IMR-90 (cell line): Measurements from ENCODE around the gene POLR1B. TPM values are rescaled to one million over a fixed set of nuclear protein-coding genes. Genes with fewer than 3 reads are reported as not detected.

Source experiments
- ATAC-seq: fragments of 200-7000 bp; cut with Tn5 transposase; 2 replicates; pipeline ENCODE4 v1.9.1; 2020; ENCODE audit warnings: low read depth, mild to moderate bottlenecking, moderate library complexity
- BruUV-seq: library from RNA; stranded (reverse); fragments of 400-500 nt; replicated peaks from 2 replicates; lab custom pipeline; 2021; lab: Mats Ljungman, UMichigan
- CTCF ChIA-PET: fragments of 300-600 bp; formaldehyde crosslinking; extraction: SDS; loops from one replicate; lab custom pipeline; 2021; ENCODE audit warnings: antibody characterized with exemption; lab: Yijun Ruan, JAX
- POLR2A ChIA-PET: fragments of 300-600 bp; sonication (Branson Sonifier 250); formaldehyde crosslinking; loops from one replicate; lab custom pipeline; 2022; ENCODE audit warnings: antibody characterized with exemption; ENCODE audit not compliant: unreplicated experiment; lab: Charles Lee
- DNase-seq: peaks from one replicate; pipeline ENCODE4 v3.0.0; 2013
- H2AFZ ChIP-seq: replicated peaks from 2 replicates; pipeline ENCODE3; 2013; ENCODE audit warnings: low read length, mild to moderate bottlenecking; ENCODE audit not compliant: poor library complexity
- H2AK5ac ChIP-seq: 2 replicates; pipeline ENCODE4 v1.6.1; 2013; ENCODE audit warnings: low read depth, low read length, inconsistent platforms
- H2AK9ac ChIP-seq: replicated peaks from 2 replicates; pipeline ENCODE3; 2013; ENCODE audit warnings: mild to moderate bottlenecking, low read depth, low read length, moderate library complexity; ENCODE audit not compliant: poor library complexity
- H2BK120ac ChIP-seq: 2 replicates; pipeline ENCODE4 v1.6.1; 2013; ENCODE audit warnings: low read depth, low read length, inconsistent platforms
- H2BK15ac ChIP-seq: 3 replicates; pipeline ENCODE4 v1.6.1; 2013; ENCODE audit warnings: low read depth, low read length, inconsistent platforms
- H2BK20ac ChIP-seq: 2 replicates; pipeline ENCODE4 v1.6.1; 2013; ENCODE audit warnings: low read depth, mild to moderate bottlenecking, inconsistent platforms, low read length, moderate library complexity
- H2BK5ac ChIP-seq: 2 replicates; pipeline ENCODE4 v1.6.1; 2013; ENCODE audit warnings: mild to moderate bottlenecking, low read depth, low read length, inconsistent platforms; ENCODE audit not compliant: poor library complexity, severe bottlenecking
- H3K14ac ChIP-seq: replicated peaks from 2 replicates; pipeline ENCODE4 v1.6.1; 2013; ENCODE audit warnings: low read depth, low read length, inconsistent platforms
- H3K18ac ChIP-seq: 2 replicates; pipeline ENCODE4 v1.6.1; 2013; ENCODE audit warnings: low read depth, low read length, control low read depth
- H3K23ac ChIP-seq: 2 replicates; pipeline ENCODE4 v1.6.1; 2013; ENCODE audit warnings: low read depth, low read length, inconsistent platforms
- H3K27ac ChIP-seq: 2 replicates; pipeline ENCODE4 v1.5.1; 2013; ENCODE audit warnings: mild to moderate bottlenecking, control low read depth, low read length; ENCODE audit not compliant: insufficient read depth
- H3K27me3 ChIP-seq: 2 replicates; pipeline ENCODE4 v1.6.1; 2013; ENCODE audit warnings: low read length; ENCODE audit not compliant: control insufficient read depth, insufficient read depth
- H3K36me3 ChIP-seq: 2 replicates; pipeline ENCODE4 v1.6.1; 2013; ENCODE audit warnings: low read length, mixed read lengths; ENCODE audit not compliant: control insufficient read depth, insufficient read depth
- H3K4ac ChIP-seq: 2 replicates; pipeline ENCODE4 v1.6.1; 2013; ENCODE audit warnings: low read depth, low read length, inconsistent platforms
- H3K4me1 ChIP-seq: 2 replicates; pipeline ENCODE4 v1.6.1; 2013; ENCODE audit warnings: low read length, mixed read lengths; ENCODE audit not compliant: control insufficient read depth, insufficient read depth
- H3K4me2 ChIP-seq: 2 replicates; pipeline ENCODE4 v1.6.1; 2013; ENCODE audit warnings: low read depth, mild to moderate bottlenecking, control low read depth, low read length, moderate library complexity
- H3K4me3 ChIP-seq: 2 replicates; pipeline ENCODE4 v1.5.1; 2013; ENCODE audit warnings: low read depth, mild to moderate bottlenecking, control low read depth, low read length, moderate library complexity; ENCODE audit not compliant: insufficient read depth
- H3K56ac ChIP-seq: 2 replicates; pipeline ENCODE4 v1.6.1; 2013; ENCODE audit warnings: low read length, inconsistent platforms; ENCODE audit not compliant: insufficient read depth; ENCODE audit errors: extremely low read depth
- H3K79me1 ChIP-seq, 2 experiments: 2 replicates each; pipeline ENCODE4 v1.6.1; 2013; ENCODE audit warnings: low read length in 2 of 2, inconsistent platforms in 1 of 2, low read depth in 1 of 2
- H3K9ac ChIP-seq: 2 replicates; pipeline ENCODE4 v1.6.1; 2013; ENCODE audit warnings: low read depth, low read length, control low read depth
- H3K9me1 ChIP-seq: 2 replicates; pipeline ENCODE4 v1.6.1; 2013; ENCODE audit warnings: low read length, inconsistent platforms; ENCODE audit not compliant: insufficient read depth
- H3K9me3 ChIP-seq: 2 replicates; pipeline ENCODE4 v1.6.1; 2013; ENCODE audit warnings: low read length; ENCODE audit not compliant: control insufficient read depth, insufficient read depth
- H4K20me1 ChIP-seq: 2 replicates; pipeline ENCODE4 v1.6.1; 2013; ENCODE audit warnings: low read length, inconsistent platforms; ENCODE audit not compliant: insufficient read depth
- H4K5ac ChIP-seq: 2 replicates; pipeline ENCODE4 v1.6.1; 2013; ENCODE audit warnings: mild to moderate bottlenecking, low read depth, low read length, control low read depth
- H4K8ac ChIP-seq, 2 experiments: 2 replicates each; pipeline ENCODE4 v1.6.1; 2013; ENCODE audit warnings: low read depth in 2 of 2, low read length in 2 of 2, control low read depth in 1 of 2, inconsistent platforms in 1 of 2
- H4K91ac ChIP-seq: 2 replicates; pipeline ENCODE4 v1.6.1; 2013; ENCODE audit warnings: low read depth, low read length, inconsistent platforms; ENCODE audit not compliant: insufficient read depth
- CHD1 ChIP-seq: IDR thresholded peaks from 2 replicates; pipeline ENCODE4 v1.6.1; 2012; ENCODE audit warnings: low read depth, low read length, improper control_type of control experiment
- MAFK ChIP-seq: IDR thresholded peaks from 2 replicates; pipeline ENCODE4 v1.6.1; 2012; ENCODE audit warnings: low read depth, low read length, improper control_type of control experiment
- NFE2L2 ChIP-seq: fragments of 150-350 bp; IDR thresholded peaks from 2 replicates; pipeline ENCODE4 v1.6.1; 2016; ENCODE audit warnings: low read depth, mild to moderate bottlenecking, low read length
- WGBS, 2 experiments: methylation state at CpG; one replicate each; pipeline versions ENCODE4 v1.1.5 to v1.1.7; 2013; ENCODE audit warnings: missing lambda C conversion rate in 2 of 2; ENCODE audit not compliant: insufficient read length in 1 of 2; ENCODE audit errors: extremely low coverage in 2 of 2; 5-methylcytosine and 5-hydroxymethylcytosine counted together
- dilution Hi-C: fragments of 300-500 bp; cut with HindIII; formaldehyde crosslinking; loops from one replicate; pipeline ENCODE4 v1.14.3; 2018; ENCODE audit warnings: low sequenced_read_pairs; ENCODE audit not compliant: unreplicated experiment
- in situ Hi-C: fragments of 300-500 bp; cut with MboI; formaldehyde crosslinking; loops from 3 replicates; pipeline ENCODE4 v1.14.3; 2019; ENCODE audit warnings: low sequenced_read_pairs, inconsistent platforms, mixed read lengths
- intact Hi-C: fragments of 100-400 bp; cut with micrococcal nuclease; formaldehyde crosslinking; loops from 2 replicates; pipeline ENCODE4 v1.10.0; 2022
- polyA plus RNA-seq, 3 experiments: library from polyadenylated mRNA; depleted of rRNA; stranded (reverse); fragments of >200 nt; gene quantifications; 2 replicates each; pipeline ENCODE4 v1.2.3, GENCODE V29; 2012; ENCODE audit warnings: low replicate concordance in 1 of 3
- total RNA-seq: library from RNA; depleted of rRNA; stranded (reverse); fragments of >200 nt; gene quantifications from 2 replicates; pipeline ENCODE4 v1.2.3, GENCODE V29; 2012
- TF ChIP-seq, protein P1 (sequence below): fragments of 150-350 bp; IDR thresholded peaks from 2 replicates; pipeline ENCODE4 v1.6.1; 2017; ENCODE audit warnings: mild to moderate bottlenecking, antibody characterized with exemption, low read length, low read depth

The POLR1B gene
- total and polyA plus RNA-seq, 2 of the 4 experiments (the other 2 are of a cell fraction) = 10.5 to 24.6 TPM

GRCh38 chr2:112519506-112519905, 22.8 kb upstream of the POLR1B start:
- BruUV-seq = no TSS peak
- peaks cover 35% of the 10 kb centered on the region for H3K36me3 ChIP-seq
- no peak overlapping the region for H2AFZ ChIP-seq
- H3K9me1 ChIP-seq = 0 out of 2 replicates have a peak, but pooled peaks cover 3% of the 10 kb centered on the region
- H2AK5ac ChIP-seq = no peak overlapping the region
- in situ Hi-C loops = no loop called here
- peaks cover 0 to 5% of the 10 kb centered on the region in 2 experiments; a peak in 3 of 4 replicates for H3K79me1 ChIP-seq
- no peaks in the 10 kb centered on the region for H3K27me3 ChIP-seq
- H3K27ac ChIP-seq = no peak overlapping the region
- WGBS, 2 experiments = 80% methylated on average over 3 of the region's 9 CpGs; no CpG with 5 or more reads in 1 of the 2 experiments
- H3K4me2 ChIP-seq = no peak overlapping the region
- no peak overlapping the region for H4K8ac ChIP-seq
- H3K4ac ChIP-seq = no peak overlapping the region
- dilution Hi-C loops = no loop called here
- H2BK20ac ChIP-seq = no peak overlapping the region
- no peak overlapping the region for H4K5ac ChIP-seq
- H2BK15ac ChIP-seq = no peak overlapping the region
- intact Hi-C loops = no loop called here
- ChIA-PET POLR2A (no interaction called here), CTCF (interaction anchor here (0.6 kb wide), 1 partner anchor 28 kb away, joined by 6 read pairs; no protein-coding TSS in a partner anchor)
- H3K23ac ChIP-seq = no peak overlapping the region
- H3K18ac ChIP-seq = no peak overlapping the region
- H3K14ac ChIP-seq = no peak overlapping the region
- TF ChIP-seq, protein P1, sequence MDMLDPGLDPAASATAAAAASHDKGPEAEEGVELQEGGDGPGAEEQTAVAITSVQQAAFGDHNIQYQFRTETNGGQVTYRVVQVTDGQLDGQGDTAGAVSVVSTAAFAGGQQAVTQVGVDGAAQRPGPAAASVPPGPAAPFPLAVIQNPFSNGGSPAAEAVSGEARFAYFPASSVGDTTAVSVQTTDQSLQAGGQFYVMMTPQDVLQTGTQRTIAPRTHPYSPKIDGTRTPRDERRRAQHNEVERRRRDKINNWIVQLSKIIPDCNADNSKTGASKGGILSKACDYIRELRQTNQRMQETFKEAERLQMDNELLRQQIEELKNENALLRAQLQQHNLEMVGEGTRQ = no peak
- no peak for TF ChIP-seq MAFK
- TF ChIP-seq CHD1 = no peak
- TF ChIP-seq NFE2L2 = peak; percentile 43; the same call in 1 of the 2 replicates
- H3K56ac ChIP-seq = no peak overlapping the region
- H3K9ac ChIP-seq = no peak overlapping the region
- no peak overlapping the region for H4K91ac ChIP-seq
- no peak overlapping the region for H2BK5ac ChIP-seq
- H2BK120ac ChIP-seq = no peak overlapping the region
- H4K20me1 ChIP-seq = no peaks in the 10 kb centered on the region
- no peak overlapping the region for H3K4me3 ChIP-seq
- DNase-seq = no peak
- no peaks in the 10 kb centered on the region for H3K4me1 ChIP-seq
- ATAC-seq = no peak
- H3K9me3 ChIP-seq = no peaks in the 10 kb centered on the region
- H2AK9ac ChIP-seq = no peak overlapping the region
